ENCODE measurements around the gene DNAJC4.

Gene DNAJC4

DNA sequence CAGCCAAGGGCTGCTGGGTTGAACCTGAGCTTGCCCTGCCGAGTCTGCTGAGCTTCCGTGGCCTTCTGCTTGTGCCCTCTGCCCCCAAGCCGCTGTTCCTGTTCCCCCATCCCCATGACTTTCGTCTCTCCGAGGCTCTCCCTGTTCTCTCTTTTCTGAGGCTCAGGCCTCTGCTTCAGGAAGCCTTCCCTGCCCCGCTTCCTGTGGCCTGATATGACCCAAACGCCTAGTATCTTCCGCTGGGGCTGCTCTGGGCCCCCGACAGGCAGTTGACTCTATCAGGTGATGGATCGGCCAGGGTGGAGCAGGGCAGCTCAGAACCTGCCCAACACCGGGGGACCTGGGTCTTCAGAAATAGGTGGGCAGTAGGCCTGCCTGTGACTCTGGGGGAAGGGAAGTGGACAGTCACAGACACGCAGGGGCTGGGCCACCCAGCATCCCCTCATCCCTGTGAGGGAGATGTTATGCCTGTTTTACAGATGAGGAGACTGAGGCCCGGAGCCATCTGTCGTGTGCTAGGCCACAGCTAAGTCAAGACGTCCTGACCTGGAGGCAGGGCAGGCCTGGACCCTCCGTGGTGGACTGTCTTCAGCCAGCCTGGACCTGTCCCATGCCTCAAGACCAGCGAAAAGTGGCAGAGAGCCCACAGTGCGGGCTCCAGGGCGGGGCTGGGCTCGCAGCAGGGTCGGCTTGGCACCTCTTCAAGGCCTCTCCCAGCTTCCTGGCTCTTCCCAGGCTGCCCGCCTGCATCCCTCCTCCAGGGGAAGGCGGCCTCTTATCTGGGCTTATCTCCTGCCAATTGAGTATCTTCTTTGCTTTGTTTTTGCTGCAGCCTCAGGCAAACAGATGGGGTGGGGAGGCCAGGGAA lies 37.9 kb downstream of the DNAJC4 start:
- H4K8ac ChIP-seq (ENCODE audit: low read length) = peak overlapping the region; percentile 99
- peak overlapping the region; percentile 18 for H2AK5ac ChIP-seq (ENCODE audit: low read length, severe bottlenecking)
- peak overlapping the region in 1 of 2 experiments; percentile 65 for H3K23ac ChIP-seq (ENCODE audit: low read length in 2 of 2)
- H3K4me3 ChIP-seq (ENCODE audit: insufficient read depth in 1 of 2, low read depth in 1 of 2, low read length in 2 of 2) = peak overlapping the region; percentile 32 to 83
- no peaks in the 10 kb centered on the region for H3K27me3 ChIP-seq (ENCODE audit: control insufficient read depth in 1 of 2, insufficient read depth in 1 of 2, low read length in 2 of 2)
- H3K4ac ChIP-seq (ENCODE audit: low read depth in 1 of 2, low read length in 2 of 2) = peak overlapping the region; percentile 76 to 97
- peak overlapping the region; percentile 94 for H3K27ac ChIP-seq (ENCODE audit: low read length, poor library complexity, severe bottlenecking)
- WGBS = 68% methylated on average over 22 of the region's 23 CpGs
- H3K18ac ChIP-seq (ENCODE audit: low read depth in 1 of 2, low read length in 2 of 2) = peak overlapping the region; percentile 34 to 73
- H3K14ac ChIP-seq (ENCODE audit: low read length in 2 of 2) = peak overlapping the region in 1 of 2 experiments; percentile 76
- H3K9me3 ChIP-seq (ENCODE audit: control insufficient read depth, low read length) = no peaks in the 10 kb centered on the region
- peaks cover 12% of the 10 kb centered on the region for H3K79me1 ChIP-seq (replicated peaks; ENCODE audit: low read length, poor library complexity, severe bottlenecking)
- H3K9ac ChIP-seq (ENCODE audit: low read length) = peak overlapping the region; percentile 96
- H3K4me1 ChIP-seq (ENCODE audit: control insufficient read depth, insufficient read depth, low read depth, low read length) = peaks cover 33% of the 10 kb centered on the region
- DNase-seq = peak; percentile 56
- peak overlapping the region; percentile 77 for H2BK15ac ChIP-seq (ENCODE audit: low read depth, poor library complexity, severe bottlenecking)
- no peak overlapping the region for H2AFZ ChIP-seq (ENCODE audit: low read depth, low read length)
- peak overlapping the region; percentile 78 to 93 for H2BK12ac ChIP-seq (ENCODE audit: low read length in 2 of 2)
- peak overlapping the region; percentile 81 for H3K4me2 ChIP-seq (ENCODE audit: low read length, poor library complexity, severe bottlenecking)
- H2BK120ac ChIP-seq (ENCODE audit: low read depth, low read length) = peak overlapping the region; percentile 85
- peaks cover 35 to 53% of the 10 kb centered on the region in 2 experiments for H3K36me3 ChIP-seq (ENCODE audit: control insufficient read depth in 1 of 2, insufficient read depth in 2 of 2, low read depth in 1 of 2, low read length in 2 of 2)
- H2BK5ac ChIP-seq (ENCODE audit: low read depth, low read length, poor library complexity, severe bottlenecking) = no peak overlapping the region
- peak overlapping the region; percentile 87 for H4K91ac ChIP-seq (ENCODE audit: low read length)

DNA sequence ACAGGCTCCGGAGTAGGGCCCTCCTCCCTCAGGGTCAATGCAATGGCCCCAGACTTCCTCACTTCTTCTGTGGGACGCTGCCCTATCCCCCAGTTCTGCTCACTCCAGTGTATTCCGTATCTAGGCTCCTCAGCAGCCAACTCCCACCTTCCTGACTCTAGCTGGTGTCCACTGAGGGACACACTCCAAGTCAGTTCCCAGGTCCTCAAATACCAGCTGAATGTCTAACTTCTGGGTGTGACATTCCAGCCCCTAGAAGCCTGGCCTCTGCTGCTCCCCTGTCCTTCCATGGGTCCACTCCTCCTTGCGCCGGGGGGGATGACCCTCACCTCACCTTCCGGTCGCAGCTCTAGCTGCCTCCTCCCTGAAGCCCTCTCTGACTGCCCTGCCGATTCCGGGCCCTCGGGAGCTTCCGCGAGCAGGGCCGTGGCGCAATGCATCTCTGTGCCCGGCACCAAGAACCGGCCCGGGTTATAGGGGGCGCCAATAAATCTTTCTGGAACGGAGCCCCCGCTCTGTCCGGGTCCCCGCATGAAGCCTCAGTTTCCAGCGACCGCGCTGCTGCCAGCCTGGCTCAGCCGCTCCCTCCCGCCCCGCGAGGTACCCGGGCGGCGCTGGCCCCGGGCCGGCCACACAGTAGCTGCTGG lies 38.7 kb downstream of the DNAJC4 start:
- WGBS = 2% methylated on average over 34 of the region's 34 CpGs
- peak overlapping the region; percentile 98 for H4K91ac ChIP-seq (ENCODE audit: low read length)
- peak overlapping the region in 1 of 2 experiments; percentile 89 for H3K14ac ChIP-seq (ENCODE audit: low read length in 2 of 2)
- peak overlapping the region; percentile 81 for H3K4me2 ChIP-seq (ENCODE audit: low read length, poor library complexity, severe bottlenecking)
- H3K23ac ChIP-seq (ENCODE audit: low read length in 2 of 2) = peak overlapping the region in 1 of 2 experiments; percentile 92
- H2BK5ac ChIP-seq (ENCODE audit: low read depth, low read length, poor library complexity, severe bottlenecking) = peak overlapping the region; percentile 82
- peak overlapping the region; percentile 95 for H2BK15ac ChIP-seq (ENCODE audit: low read depth, poor library complexity, severe bottlenecking)
- peak overlapping the region; percentile 94 for H3K27ac ChIP-seq (ENCODE audit: low read length, poor library complexity, severe bottlenecking)
- peak overlapping the region; percentile 18 for H2AFZ ChIP-seq (ENCODE audit: low read depth, low read length)
- H3K9ac ChIP-seq (ENCODE audit: low read length) = peak overlapping the region; percentile 96
- peak overlapping the region; percentile 62 for H2AK5ac ChIP-seq (ENCODE audit: low read length, severe bottlenecking)
- no peaks in the 10 kb centered on the region for H3K27me3 ChIP-seq (ENCODE audit: control insufficient read depth in 1 of 2, insufficient read depth in 1 of 2, low read length in 2 of 2)
- H2BK120ac ChIP-seq (ENCODE audit: low read depth, low read length) = peak overlapping the region; percentile 90
- peak overlapping the region in 1 of 2 experiments; percentile 52 for H2BK12ac ChIP-seq (ENCODE audit: low read length in 2 of 2)
- H3K4me1 ChIP-seq (ENCODE audit: control insufficient read depth, insufficient read depth, low read depth, low read length) = peaks cover 25% of the 10 kb centered on the region
- peak overlapping the region; percentile 93 to 97 for H3K4ac ChIP-seq (ENCODE audit: low read depth in 1 of 2, low read length in 2 of 2)
- peak overlapping the region; percentile 70 to 83 for H3K4me3 ChIP-seq (ENCODE audit: insufficient read depth in 1 of 2, low read depth in 1 of 2, low read length in 2 of 2)
- peaks cover 28 to 46% of the 10 kb centered on the region in 2 experiments for H3K36me3 ChIP-seq (ENCODE audit: control insufficient read depth in 1 of 2, insufficient read depth in 2 of 2, low read depth in 1 of 2, low read length in 2 of 2)
- peak; percentile 67 for DNase-seq
- peaks cover 14% of the 10 kb centered on the region for H3K79me1 ChIP-seq (replicated peaks; ENCODE audit: low read length, poor library complexity, severe bottlenecking)
- H3K18ac ChIP-seq (ENCODE audit: low read depth in 1 of 2, low read length in 2 of 2) = peak overlapping the region; percentile 73 to 89
- H3K9me3 ChIP-seq (ENCODE audit: control insufficient read depth, low read length) = no peaks in the 10 kb centered on the region
- peak overlapping the region; percentile 99 for H4K8ac ChIP-seq (ENCODE audit: low read length)

DNA sequence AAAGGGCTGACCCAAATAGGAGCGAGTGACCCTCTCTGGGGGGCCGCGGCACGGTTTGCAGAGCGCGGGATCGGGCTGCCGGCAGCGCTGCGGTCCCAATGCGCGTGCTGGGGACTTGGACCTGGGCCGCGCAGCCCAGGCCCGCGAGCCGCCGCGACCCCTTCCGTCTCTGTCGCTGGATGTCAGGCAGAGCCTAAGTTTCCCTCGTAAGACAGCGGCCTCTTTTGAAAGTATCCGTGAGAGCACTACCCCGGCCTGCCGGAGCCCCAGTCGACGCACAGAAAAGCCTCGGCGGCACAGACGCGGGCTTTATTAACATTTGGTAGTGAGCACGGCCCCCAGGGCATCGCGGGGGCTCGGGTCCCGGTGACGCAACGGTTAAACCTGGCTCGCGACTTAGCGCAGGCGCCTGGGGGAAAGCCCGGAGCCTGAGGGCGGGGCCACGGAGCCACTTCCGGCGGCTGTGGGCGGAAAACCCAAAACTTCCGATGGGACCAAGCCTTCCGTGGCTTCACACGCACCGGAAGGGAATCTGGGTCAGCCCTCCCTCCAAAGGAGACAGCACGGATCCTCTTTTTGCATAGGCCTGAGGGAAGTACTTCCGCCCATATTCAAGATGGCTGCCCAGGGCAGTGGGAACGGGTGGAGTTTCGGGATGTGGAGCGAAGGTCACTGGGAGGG lies 39.3 kb downstream of the DNAJC4 start:
- H3K36me3 ChIP-seq (ENCODE audit: control insufficient read depth in 1 of 2, insufficient read depth in 2 of 2, low read depth in 1 of 2, low read length in 2 of 2) = peaks cover 21 to 39% of the 10 kb centered on the region in 2 experiments
- H2AFZ ChIP-seq (ENCODE audit: low read depth, low read length) = peak overlapping the region; percentile 18

More for the DNA sequence above, 39.3 kb downstream of the DNAJC4 start:
- Histone ChIP-seq H2BK12ac (ENCODE audit: low read length in 2 of 2) (peak overlapping the region in 1 of 2 experiments; percentile 52), H3K4me3 (ENCODE audit: insufficient read depth in 1 of 2, low read depth in 1 of 2, low read length in 2 of 2) (peak overlapping the region; percentile 76 to 83), H3K27ac (ENCODE audit: low read length, poor library complexity, severe bottlenecking) (peak overlapping the region; percentile 99), H3K9me3 (ENCODE audit: control insufficient read depth, low read length) (no peaks in the 10 kb centered on the region), H4K8ac (ENCODE audit: low read length) (peak overlapping the region; percentile 99), H3K4me1 (ENCODE audit: control insufficient read depth, insufficient read depth, low read depth, low read length) (peaks cover 22% of the 10 kb centered on the region), H3K79me1 (replicated peaks; ENCODE audit: low read length, poor library complexity, severe bottlenecking) (peaks cover 13% of the 10 kb centered on the region), H4K91ac (ENCODE audit: low read length) (peak overlapping the region; percentile 98), H3K4me2 (ENCODE audit: low read length, poor library complexity, severe bottlenecking) (peak overlapping the region; percentile 81), H3K27me3 (ENCODE audit: control insufficient read depth in 1 of 2, insufficient read depth in 1 of 2, low read length in 2 of 2) (no peaks in the 10 kb centered on the region), H3K23ac (ENCODE audit: low read length in 2 of 2) (peak overlapping the region; percentile 37 to 92), H2AK5ac (ENCODE audit: low read length, severe bottlenecking) (no peak overlapping the region), H3K4ac (ENCODE audit: low read depth in 1 of 2, low read length in 2 of 2) (peak overlapping the region; percentile 93 to 97), H3K9ac (ENCODE audit: low read length) (peak overlapping the region; percentile 96), H2BK15ac (ENCODE audit: low read depth, poor library complexity, severe bottlenecking) (peak overlapping the region; percentile 95), H2BK120ac (ENCODE audit: low read depth, low read length) (peak overlapping the region; percentile 90), H2BK5ac (ENCODE audit: low read depth, low read length, poor library complexity, severe bottlenecking) (peak overlapping the region; percentile 82), H3K18ac (ENCODE audit: low read depth in 1 of 2, low read length in 2 of 2) (peak overlapping the region; percentile 73 to 89), H3K14ac (ENCODE audit: low read length in 2 of 2) (peak overlapping the region in 1 of 2 experiments; percentile 89)
- under 1% methylated on average over 58 of the region's 58 CpGs for WGBS
- DNase-seq = peak; percentile 100

Data from mesenchymal stem cell (in vitro differentiated cells and primary cell).